Parathyroid adenoma (tissue), 2 donors: ENCODE results near the gene LBX2.

Experiments used
- H2AFZ ChIP-seq: fragments of 300-600 bp; sonication (generic); one replicate; pipeline ENCODE4 v1.7.0; 2017; ENCODE audit warnings: antibody characterized with exemption, mild to moderate bottlenecking
- H3K27ac ChIP-seq: fragments of 300-600 bp; sonication (generic); one replicate; pipeline ENCODE4 v1.7.0; 2017
- H3K27me3 ChIP-seq: fragments of 300-600 bp; sonication (generic); one replicate; pipeline ENCODE4 v1.7.0; 2017; ENCODE audit warnings: low read length; ENCODE audit not compliant: control insufficient read depth, insufficient read depth
- H3K36me3 ChIP-seq: fragments of 300-600 bp; sonication (generic); one replicate; pipeline ENCODE4 v1.7.0; 2017; ENCODE audit warnings: low read length; ENCODE audit not compliant: control insufficient read depth, insufficient read depth
- H3K4me1 ChIP-seq: fragments of 300-600 bp; sonication (generic); one replicate; pipeline ENCODE4 v1.7.0; 2017; ENCODE audit warnings: control low read depth
- H3K4me2 ChIP-seq: fragments of 300-600 bp; sonication (generic); one replicate; pipeline ENCODE4 v1.7.0; 2017; ENCODE audit warnings: low read length
- H3K4me3 ChIP-seq: fragments of 300-600 bp; sonication (generic); one replicate; pipeline ENCODE4 v1.7.0; 2017; ENCODE audit warnings: low read depth, low read length
- H3K79me2 ChIP-seq: fragments of 300-600 bp; sonication (generic); one replicate; pipeline ENCODE4 v1.7.0; 2017; ENCODE audit warnings: control low read depth
- H3K9ac ChIP-seq: fragments of 300-600 bp; sonication (generic); one replicate; pipeline ENCODE4 v1.7.0; 2017; ENCODE audit warnings: mild to moderate bottlenecking
- H3K9me3 ChIP-seq: fragments of 300-600 bp; sonication (generic); one replicate; pipeline ENCODE4 v1.7.0; 2017; ENCODE audit warnings: low read length; ENCODE audit not compliant: control insufficient read depth
- TF ChIP-seq, protein P1 (sequence below): fragments of 300-600 bp; sonication (generic); IDR thresholded peaks from one replicate; pipeline ENCODE4 v1.7.0; 2017; ENCODE audit warnings: antibody characterized with exemption, mild to moderate bottlenecking
- donor health status: primary hyperparathyroidism.

The LBX2 gene

DNA sequence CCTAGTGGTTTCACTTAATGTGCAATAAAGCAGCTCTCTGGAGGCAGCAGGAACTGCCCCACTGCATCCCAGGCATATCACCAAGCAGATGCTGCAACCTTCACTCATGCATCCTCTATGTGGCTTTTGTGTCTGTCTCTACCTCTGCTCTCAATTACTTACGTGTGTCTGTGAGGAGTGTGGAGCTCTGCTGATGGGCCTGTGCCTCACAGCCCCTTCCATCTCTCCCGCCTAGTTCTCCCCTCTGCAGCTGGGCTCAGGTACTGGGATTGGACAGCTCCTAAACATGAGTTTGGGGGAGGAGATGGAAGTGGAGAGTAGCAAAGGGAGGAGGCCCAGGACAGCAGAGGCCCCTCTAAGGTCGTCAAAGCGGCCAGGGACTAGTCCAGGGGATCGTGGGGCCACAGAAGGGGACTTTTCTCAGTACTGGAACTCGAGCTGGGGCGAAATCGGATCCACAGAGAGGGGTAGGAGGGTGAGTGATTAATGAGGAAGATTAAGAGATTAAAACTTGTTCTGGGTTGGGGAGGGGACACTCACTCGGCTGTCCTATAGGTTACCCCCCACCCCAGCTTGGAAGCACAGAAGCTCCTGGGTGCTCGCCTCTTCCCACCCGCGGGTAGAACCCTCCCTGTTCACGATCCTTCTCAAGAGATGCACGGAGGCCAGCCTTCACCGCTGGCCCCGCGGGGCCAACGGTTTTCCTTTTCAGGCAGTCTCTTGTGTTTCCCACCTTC, 2.1 kb upstream of the LBX2 start:
- no peaks in the 10 kb centered on the region for H3K27me3 ChIP-seq
- peaks cover 1% of the 10 kb centered on the region for H3K79me2 ChIP-seq
- no peaks in the 10 kb centered on the region for H3K9me3 ChIP-seq
- H2AFZ ChIP-seq: no peak overlapping the region
- TF ChIP-seq, protein P1, sequence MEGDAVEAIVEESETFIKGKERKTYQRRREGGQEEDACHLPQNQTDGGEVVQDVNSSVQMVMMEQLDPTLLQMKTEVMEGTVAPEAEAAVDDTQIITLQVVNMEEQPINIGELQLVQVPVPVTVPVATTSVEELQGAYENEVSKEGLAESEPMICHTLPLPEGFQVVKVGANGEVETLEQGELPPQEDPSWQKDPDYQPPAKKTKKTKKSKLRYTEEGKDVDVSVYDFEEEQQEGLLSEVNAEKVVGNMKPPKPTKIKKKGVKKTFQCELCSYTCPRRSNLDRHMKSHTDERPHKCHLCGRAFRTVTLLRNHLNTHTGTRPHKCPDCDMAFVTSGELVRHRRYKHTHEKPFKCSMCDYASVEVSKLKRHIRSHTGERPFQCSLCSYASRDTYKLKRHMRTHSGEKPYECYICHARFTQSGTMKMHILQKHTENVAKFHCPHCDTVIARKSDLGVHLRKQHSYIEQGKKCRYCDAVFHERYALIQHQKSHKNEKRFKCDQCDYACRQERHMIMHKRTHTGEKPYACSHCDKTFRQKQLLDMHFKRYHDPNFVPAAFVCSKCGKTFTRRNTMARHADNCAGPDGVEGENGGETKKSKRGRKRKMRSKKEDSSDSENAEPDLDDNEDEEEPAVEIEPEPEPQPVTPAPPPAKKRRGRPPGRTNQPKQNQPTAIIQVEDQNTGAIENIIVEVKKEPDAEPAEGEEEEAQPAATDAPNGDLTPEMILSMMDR: no peak
- no peak overlapping the region for H3K9ac ChIP-seq
- no peak overlapping the region for H3K4me3 ChIP-seq
- H3K36me3 ChIP-seq: no peaks in the 10 kb centered on the region
- no peak overlapping the region for H3K4me2 ChIP-seq
- no peak overlapping the region for H3K27ac ChIP-seq
- peaks cover 18% of the 10 kb centered on the region for H3K4me1 ChIP-seq

DNA sequence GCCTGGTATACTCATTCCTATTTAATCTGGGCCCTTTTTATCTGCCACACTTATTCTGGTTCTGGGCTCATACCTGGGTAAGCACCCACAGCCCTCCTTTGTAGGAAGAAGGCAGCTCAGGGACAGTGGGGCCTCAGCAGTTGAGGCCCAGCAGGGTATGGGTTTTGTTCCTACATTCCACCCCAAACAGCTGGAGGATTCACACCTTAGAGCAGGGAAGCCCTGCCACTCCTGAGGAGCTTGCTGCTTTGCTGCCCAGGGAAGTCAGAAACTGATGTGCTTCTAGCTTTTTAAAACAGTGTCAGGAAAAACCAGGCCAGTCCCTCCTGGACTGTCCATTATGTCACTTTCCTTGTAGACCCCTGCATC, 1.2 kb upstream of the LBX2 start:
- Histone ChIP-seq H3K4me2 (no peak overlapping the region), H3K4me1 (peaks cover 10% of the 10 kb centered on the region), H3K27me3 (no peaks in the 10 kb centered on the region), H2AFZ (no peak overlapping the region), H3K9me3 (no peaks in the 10 kb centered on the region), H3K4me3 (no peak overlapping the region), H3K9ac (no peak overlapping the region), H3K27ac (no peak overlapping the region), H3K79me2 (no peaks in the 10 kb centered on the region), H3K36me3 (no peaks in the 10 kb centered on the region)
- TF ChIP-seq, protein P1: no peak

DNA sequence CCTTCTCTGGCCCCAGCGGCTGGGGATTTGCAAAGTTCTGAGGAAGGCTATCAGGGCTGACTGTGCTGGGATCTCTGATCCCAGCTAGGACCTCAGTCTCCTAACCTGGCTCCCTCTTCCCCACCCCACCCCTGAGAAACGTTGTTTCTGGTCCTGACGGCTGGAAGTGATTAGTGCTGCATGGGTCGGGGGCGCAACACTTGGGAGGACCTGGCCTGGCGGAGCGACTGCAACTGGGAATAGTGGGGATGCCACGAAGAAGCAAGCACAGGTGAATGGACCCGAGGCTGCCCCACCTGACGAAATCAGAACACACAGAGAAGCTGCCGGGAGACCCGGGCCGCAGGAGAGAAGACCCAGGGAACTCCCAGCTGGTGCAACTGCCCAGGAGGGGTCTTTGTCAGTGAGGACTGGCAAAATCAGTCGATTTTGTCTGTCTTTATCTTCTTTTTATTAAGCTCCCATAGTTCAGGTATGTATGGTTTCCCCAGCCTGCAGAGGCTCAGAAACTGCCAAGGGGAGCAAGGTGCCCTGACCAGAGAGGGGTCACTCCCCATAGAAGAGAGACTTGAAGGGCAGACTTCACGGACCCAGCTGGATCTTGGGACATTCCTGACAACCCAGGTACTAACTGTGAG, 656 bp upstream of the LBX2 start:
- H3K4me1 ChIP-seq: peaks cover 10% of the 10 kb centered on the region
- H2AFZ ChIP-seq: no peak overlapping the region
- H3K27ac ChIP-seq: no peak overlapping the region
- TF ChIP-seq, protein P1: no peak
- H3K27me3 ChIP-seq: no peaks in the 10 kb centered on the region
- no peaks in the 10 kb centered on the region for H3K79me2 ChIP-seq
- H3K9ac ChIP-seq: no peak overlapping the region
- no peak overlapping the region for H3K4me3 ChIP-seq
- no peak overlapping the region for H3K4me2 ChIP-seq
- no peaks in the 10 kb centered on the region for H3K36me3 ChIP-seq
- no peaks in the 10 kb centered on the region for H3K9me3 ChIP-seq

GRCh38 chr2:74498500-74499266, 720 bp downstream of the LBX2 start:
- no peaks in the 10 kb centered on the region for H3K27me3 ChIP-seq
- no peaks in the 10 kb centered on the region for H3K9me3 ChIP-seq
- H2AFZ ChIP-seq: no peak overlapping the region
- no peak overlapping the region for H3K9ac ChIP-seq
- TF ChIP-seq, protein P1: no peak
- no peaks in the 10 kb centered on the region for H3K36me3 ChIP-seq
- no peak overlapping the region for H3K27ac ChIP-seq
- no peak overlapping the region for H3K4me3 ChIP-seq
- H3K4me2 ChIP-seq: peak overlapping the region; percentile 36
- H3K4me1 ChIP-seq: peaks cover 10% of the 10 kb centered on the region
- no peaks in the 10 kb centered on the region for H3K79me2 ChIP-seq
